NCI-H146 treated with DMSO at 0.1 percent for 48 hours (cell line): ENCODE data around the gene POC1A.
"Not testable (repeated sequence)": the region's sequence is repeated elsewhere in the genome, so short reads cannot be mapped to it uniquely, and the experiment has no call there.

ENCODE experiments used
- DNase-seq: peaks from one replicate; lab custom pipeline; 2025; ENCODE audit not compliant: unreplicated experiment; lab: John Stamatoyannopoulos, UW

Gene POC1A

DNA sequence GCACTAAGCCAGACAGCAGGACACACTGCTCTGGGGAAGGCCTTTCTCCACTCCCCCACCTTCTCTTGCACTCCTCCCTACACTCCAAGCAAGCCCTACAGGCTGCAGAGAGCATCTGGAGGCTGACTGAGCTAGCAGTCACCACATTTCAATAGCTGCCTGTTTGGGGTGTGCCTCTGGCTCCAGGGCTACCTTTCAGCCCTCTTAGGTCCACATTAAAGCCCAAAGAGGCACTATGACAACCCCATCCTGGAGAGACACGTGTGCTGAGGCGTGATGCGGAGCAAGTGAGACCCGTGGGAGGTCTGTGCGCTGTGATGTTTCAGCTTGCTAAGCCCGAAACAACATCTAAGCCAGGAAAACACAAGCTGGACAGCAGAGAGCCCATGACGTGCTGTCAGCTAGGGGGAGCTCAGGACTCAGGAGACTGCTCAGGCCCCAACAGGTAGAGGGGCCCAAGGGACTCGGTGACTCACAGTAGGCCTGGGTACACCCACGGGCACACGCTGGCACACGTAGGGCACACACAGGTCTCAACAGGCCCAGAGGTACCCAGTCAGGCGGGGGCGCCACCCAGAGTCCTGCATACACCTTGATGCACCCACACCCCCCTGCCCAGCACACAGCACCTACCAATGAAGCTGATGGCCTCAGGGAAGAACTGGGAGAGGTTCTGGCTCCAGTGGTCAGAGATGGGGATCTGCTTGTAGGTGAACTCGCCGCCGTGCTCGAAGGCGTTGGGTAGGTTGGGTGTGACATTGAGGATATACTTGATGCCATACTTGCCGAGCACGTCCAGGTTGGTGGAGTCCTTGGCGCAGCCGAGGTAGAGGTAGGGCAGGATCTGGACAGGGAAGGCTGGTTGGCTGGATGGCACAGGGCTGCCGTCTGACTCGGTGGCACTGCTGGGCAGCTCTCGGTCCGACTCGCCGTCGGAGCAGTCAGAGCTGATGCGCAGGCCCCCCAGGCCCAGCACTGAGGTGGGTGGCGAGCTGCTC, 100.6 kb downstream of the POC1A start:
- no peak for DNase-seq

- DNase-seq = no peak
Observed at GRCh38 chr3:52052831-52053306, 101.4 kb downstream of the POC1A start.

GRCh38 chr3:52051444-52051843, 102.8 kb downstream of the POC1A start:
- DNase-seq = no peak

- no peak for DNase-seq
Observed at GRCh38 chr3:52050571-52050970, 103.7 kb downstream of the POC1A start.

DNA sequence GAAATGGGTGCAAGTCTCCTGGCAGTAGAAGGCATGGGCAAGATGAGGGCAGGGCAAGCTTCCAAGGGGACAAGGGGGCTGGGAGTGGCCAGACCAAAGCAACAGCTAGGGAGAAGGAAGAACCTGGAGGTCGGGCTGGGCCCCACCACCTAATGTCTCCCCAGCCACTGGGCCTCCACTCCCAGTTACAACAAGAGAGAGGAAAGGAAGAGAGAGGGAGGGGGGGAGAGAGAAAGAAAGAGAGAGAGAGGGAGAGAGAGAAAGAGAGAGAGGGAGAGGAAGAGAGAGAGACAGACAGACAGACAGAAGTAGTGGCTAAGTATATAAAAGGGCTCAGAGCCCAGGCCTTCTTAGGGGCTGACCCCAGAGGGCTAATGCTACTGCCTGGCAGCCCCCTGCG, 104.7 kb downstream of the POC1A start:
- no peak for DNase-seq

- no peak for DNase-seq
Observed at GRCh38 chr3:52047295-52047960, 106.8 kb downstream of the POC1A start.

DNA sequence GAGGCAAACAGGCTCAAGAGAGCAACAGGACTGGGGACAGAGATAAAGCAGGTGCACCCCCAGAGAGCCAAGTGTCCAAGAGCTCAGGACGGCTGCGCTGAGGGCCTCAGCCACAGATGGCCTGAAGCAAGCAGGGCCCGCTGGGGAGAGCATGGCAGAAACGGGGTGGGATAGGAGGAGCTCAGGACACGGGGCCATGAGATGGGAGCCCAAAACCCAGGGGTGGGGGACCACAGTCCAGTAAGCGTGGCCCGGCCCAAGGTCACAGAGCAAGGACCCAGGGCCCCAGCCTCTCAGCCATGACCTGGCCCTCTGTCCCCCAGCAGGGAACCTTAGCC, 107.4 kb downstream of the POC1A start:
- DNase-seq = no peak

DNA sequence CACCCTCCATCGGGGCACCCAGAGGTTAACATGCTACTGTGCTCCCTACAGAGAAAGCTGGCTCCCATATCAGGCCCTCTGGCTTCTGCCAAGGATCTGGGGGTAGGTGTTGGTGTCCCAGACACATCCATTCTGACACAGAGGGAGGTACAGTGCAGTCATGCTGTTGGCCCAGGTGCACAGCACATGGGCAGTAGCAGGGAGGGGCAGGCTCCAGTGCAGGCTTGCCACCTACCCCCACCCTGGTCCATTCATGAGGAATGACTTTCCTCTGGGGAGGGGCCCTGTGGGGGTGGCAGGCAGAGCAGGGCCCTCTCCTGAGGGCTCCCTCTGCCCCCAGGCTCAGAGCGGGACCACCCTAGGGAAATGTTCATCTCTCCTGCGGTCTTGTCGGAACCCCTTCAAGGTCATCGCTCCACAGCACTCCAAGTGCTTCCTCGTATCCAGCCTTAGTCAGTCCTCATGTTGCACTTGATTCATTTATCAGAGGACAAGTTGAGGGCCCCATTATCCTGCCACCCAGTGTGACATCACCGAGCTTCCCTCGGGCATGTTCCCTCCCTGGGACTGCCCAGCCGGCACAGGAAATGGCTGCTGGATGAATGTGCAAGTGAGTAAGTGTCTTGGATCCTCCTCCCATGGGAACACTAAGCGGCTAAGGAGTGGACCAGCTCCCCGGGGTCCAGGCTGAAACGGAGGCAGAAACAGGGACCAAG, 107.9 kb downstream of the POC1A start:
- no peak for DNase-seq

- no peak for DNase-seq
Observed at GRCh38 chr3:52044869-52045619, 109.2 kb downstream of the POC1A start.

DNA sequence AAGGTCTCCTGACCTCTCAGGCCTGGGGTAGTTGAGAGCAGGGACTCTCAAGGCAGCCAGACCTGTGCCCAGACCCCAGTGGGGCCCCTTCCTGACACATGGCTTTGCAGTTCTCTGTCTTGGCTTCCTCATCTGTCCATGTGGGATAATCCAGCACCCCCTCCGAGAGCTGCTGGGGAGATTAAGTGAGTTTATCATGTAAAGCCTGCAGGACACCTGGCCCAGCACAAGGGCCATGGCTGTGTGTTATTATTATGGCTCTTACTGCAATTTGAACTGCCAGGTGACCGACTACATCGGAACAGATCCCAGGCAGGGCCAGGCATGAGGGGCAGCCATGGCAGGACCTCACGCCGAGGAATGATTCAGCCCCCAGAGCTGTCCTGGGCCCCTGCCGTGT, 110.5 kb downstream of the POC1A start:
- no peak for DNase-seq

DNA sequence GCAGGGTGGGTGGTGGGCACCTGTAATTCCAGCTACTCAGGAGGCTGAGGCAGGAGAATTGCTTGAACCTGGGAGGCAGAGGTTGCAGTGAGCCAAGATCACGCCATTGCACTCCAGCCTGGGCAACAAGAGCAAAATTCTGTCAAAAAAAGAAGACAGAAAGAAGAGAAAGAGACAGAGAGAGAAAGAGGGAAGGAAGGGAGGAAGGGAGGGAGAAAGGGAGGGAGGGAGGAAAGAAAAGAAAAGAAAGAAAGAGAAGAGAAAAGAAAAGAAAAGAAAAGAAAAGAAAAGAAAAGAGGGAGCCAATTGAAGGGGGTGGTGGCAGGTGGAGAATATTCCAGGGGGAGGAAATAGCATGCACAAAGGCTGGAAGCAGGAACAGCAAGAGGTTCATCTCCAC, 111.2 kb downstream of the POC1A start:
- not testable (repeated sequence) for DNase-seq

GRCh38 chr3:52041118-52041731, 113.0 kb downstream of the POC1A start:
- no peak for DNase-seq

DNA sequence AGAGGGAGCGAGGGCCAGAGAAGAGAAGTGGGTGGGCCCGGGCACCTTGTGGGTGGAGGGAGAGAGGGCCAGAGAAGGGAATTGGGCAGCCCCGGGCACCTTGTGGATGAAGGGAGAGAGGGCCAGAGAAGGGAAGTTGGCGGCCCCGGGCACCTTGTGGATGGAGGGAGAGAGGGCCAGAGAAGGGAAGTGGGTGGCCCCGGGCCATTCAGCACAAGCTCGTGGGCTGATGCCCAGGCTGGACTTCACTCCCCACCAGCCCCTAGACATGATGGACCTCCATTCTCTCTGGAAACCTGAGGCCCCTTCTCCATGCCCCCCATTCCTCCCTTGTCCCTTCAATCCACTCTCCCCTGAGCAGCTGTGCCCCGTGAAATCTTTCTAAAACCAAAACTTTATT, 113.6 kb downstream of the POC1A start:
- no peak for DNase-seq

DNA sequence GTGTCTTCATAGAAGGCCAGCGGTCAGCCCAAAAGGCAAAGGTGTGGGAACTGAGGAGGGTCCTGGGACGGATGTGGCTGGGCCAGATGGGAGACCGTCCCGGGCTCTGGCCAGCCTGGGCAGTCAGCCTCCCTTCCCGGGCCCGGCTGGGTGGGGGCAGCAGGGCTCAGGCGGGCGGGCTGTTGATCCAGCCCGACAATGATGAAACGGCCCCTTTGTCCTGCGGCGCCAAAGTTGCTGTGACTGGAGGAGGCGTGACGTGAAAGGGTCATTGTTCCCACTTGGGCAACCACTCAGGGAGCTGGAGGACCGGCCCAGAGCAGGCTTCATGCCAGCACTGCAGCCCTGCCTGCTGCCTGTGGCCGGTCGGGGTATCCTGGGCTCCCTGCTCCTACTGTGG, 114.4 kb downstream of the POC1A start:
- no peak for DNase-seq

DNA sequence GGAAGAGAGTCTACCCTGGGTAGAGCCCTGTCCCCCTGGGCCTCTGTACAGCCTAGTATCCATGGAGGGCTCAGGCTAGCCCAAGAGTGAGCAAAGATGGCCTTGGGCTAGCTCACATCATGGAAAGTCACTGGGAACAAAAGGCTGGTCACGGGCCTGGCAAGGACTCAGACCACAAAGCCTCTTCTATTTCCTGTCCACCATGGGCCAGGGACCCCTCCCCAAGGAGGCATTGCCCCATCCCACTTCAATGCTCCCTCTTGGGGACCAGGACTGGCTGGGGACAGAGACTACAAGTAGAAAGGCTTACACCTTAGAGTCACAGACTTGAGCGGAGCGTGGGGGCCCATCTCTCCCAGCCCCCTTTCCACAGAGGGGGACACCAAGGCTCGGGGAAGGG, 114.8 kb downstream of the POC1A start:
- DNase-seq = no peak

DNA sequence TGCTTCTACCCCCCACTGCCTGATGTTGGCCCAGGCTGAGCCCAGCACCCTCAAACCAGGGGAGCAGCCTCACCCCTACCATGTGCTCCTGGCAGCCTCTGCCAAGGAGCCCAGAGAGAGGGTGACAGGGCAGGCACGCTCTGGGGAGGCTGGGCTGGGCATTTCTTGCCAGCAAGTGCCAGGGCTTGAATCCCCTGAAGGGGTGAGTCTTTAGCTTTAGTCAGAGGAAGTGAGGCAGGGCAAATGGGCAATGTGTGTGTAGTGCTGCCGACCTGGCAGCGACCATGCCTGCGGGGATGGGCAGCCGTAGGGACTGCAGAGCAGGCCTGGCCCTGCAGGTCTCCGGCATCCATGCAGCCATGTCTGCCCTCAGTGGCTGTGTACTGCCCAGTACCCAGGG, 116.0 kb downstream of the POC1A start:
- no peak for DNase-seq

DNA sequence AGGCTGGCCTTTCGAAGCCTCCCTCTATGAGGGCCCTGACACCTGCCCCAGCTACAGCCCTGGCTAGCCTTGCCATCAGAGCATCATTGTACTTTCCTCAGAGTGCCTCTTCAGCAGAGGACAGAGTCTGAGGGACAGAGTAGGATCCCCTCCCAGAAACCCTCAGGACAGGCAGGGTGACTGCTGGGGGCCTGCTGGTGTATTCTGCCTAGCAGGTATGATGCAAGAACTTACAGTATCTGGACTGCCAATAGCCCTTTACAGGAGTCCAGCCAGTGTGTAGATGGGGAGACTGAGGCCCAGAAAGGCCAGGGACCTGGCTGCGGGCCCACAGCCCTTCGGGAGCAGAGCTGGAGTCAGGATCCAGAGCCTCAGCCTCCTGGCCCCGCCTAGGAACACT, 116.9 kb downstream of the POC1A start:
- no peak for DNase-seq

DNA sequence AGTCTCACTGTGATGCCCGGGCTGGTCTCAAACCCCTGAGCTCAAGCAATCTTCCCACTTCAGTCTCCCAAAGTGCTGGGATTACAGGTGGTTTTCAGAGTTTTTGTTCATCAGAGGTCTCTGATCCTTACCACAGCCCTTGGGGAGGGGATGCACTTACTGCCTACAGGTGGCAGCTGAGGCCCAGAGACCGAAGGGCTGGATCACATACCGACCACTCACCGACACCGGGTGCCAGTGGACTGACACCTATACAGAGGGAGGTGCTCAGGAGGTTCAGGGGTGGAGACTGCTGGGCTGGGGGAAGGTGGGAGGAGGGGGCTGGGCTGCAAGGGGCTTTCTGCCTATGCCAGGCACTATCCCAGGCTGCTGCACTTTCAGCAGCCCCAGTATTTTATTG, 117.4 kb downstream of the POC1A start:
- no peak for DNase-seq

- no peak for DNase-seq
Observed at GRCh38 chr3:52036222-52036694, 118.0 kb downstream of the POC1A start.

- no peak for DNase-seq
Observed at GRCh38 chr3:52034651-52035050, 119.6 kb downstream of the POC1A start.
